NCI-H226 (cell line): Measurements from ENCODE around the gene CFAP54.
"Not testable (repeated sequence)": the region's sequence is repeated elsewhere in the genome, so short reads cannot be mapped to it uniquely, and the experiment has no call there.

Experiments
- DNase-seq: peaks from one replicate; pipeline ENCODE4 v3.0.0-alpha.2; 2015

The CFAP54 gene

DNA sequence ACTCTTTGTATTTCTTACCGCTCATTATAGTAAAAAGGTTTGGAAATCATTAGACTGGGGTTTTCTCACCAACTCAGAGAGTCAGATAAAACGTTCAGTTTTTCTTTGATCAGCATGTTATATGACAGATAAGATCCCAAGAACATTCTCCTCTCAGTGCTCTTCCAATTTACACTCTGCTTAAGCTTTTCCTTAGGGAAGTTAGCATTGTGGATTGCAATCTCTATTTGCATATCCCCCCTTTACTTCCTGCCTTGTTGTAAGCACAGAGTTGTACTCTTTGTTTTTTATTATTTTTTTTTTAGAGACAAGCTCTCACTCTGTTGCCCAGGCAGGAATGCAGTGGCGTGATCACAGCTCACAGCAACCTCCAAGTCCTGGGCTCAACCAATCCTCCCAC is 11.4 kb upstream of the CFAP54 start:
- DNase-seq, result no peak

DNA sequence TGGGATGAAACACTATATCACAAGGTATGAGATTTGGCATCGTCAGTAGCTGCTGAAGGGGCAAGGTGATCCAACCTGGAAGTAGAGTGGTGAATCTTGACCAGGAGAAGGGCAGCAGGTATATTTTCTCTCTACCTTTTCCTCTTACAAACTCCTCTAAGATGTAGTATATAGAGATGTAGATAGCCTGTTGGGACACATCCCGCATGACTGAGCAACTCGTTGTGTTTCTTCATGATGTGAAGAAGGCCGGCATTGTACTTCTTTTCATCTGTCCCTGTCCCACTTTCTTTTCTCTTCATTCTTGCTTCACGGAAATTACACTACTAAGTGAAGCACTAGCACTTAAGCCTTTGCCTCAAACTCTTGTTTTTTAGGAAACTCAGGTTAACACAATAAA is 7.3 kb upstream of the CFAP54 start:
- DNase-seq, result no peak

DNA sequence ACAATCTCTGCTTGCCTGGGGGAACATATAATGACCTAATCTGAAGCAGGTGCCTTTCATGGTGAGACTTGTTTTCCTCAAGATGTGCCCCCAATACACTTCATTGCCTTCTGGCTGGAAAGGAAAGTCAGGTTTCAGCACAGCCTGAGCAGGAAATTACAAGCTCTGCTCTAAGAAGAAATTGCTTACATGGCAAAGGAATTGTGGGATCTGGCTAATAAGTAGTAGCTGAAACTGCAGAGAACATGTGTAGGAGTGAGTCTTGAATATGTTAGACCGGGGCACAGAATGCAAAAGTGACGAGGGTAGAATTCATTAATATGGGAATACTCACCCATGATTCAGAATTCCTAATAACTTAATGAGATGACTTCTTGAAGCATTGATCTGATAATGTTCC is 6.3 kb upstream of the CFAP54 start:
- no peak for DNase-seq

DNA sequence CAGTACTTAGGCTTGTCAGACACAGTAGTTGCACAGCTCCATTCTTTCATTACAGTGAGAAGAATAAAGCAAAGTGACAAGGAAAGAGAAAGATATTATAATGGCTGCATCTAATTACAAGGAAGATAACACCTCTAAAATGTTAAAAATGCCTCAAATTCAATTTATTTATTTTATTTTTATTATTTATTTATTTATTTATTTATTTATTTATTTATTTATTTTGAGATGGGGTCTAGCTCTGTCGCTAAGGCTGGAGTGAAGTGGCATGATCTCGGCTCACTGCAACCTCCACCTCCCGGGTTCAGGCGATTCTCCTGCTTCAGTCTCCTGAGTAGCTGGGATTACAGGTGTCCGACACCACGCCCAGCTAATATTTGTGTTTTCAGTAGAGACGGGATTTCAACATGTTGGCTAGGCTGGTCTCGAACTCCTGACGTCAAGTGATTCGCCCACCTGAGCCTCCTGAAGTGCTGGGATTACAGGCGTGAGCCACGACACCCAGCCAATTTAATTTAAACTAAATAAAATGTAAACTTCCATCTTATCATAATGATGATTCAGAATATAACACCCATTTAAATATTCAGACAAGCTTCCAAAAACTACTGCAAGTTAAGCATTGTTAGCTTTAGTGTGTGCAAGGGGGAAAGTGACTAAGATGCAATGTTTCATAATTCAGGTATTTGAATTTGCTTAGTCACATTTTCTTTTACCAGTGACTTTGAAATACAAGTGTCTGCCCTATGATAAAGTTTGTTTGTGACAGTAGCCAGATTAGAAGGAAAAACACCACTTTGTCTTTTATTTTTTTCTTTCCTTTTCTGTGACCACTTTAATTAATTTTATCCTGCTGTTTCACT is 2.4 kb upstream of the CFAP54 start:
- DNase-seq, result peak; percentile 64

DNA sequence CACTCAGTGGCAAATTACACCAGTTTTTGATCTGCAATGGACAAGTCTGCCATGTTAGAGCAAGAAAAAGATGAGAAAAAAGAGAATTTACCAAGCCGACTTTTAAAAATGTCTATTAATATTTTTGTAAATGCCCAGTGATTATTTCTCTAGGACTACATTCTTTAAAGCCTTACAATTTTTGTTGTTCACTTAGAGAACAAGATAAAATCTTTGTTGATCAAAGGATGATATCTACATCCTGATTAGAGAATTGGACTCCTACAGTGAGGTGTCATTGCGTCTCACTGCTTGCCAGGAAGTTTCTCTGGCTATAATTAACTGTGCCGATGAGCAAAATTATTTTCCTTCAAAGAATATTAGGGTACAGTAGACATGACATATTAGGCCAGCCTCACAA is 1.7 kb upstream of the CFAP54 start:
- DNase-seq, result no peak

DNA sequence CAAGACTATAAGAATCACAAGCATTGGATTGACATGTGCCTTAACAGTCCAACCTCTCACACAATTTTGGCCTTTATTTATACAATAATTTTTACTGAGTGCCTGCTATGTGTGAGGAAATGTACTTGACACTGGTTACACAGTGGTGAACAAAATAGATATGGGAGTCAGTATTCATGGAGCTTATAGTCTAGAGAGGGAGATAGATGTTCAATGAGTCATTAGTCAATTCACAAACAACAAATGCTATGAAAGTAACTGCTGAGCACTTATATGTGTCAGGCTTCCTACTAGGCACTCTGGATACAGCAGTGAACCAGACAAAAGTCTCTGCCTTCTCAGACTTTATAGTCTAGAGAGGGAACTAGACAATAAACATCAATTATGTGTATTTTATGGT is 3.7 kb downstream of the CFAP54 start:
- peak; percentile 36 for DNase-seq

DNA sequence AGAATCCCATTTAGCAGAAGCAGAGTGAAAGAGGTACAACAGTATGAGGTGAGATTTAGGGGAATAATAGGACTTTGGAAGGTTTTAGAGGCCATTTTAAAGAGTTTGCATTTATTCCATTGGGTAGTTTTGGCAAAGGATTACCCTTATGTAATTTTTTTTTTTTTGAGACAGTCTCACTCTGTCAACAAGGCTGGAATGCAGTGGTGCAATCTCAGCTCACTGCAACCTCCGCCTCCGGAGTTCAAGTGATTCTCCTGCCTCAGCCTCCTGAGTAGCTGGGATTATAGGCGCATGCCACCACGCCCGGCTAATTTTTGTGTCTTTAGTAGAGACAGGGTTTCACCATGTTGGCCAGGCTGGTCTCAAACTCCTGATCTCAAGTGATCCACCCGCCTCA is 4.8 kb downstream of the CFAP54 start:
- not testable (repeated sequence) for DNase-seq

DNA sequence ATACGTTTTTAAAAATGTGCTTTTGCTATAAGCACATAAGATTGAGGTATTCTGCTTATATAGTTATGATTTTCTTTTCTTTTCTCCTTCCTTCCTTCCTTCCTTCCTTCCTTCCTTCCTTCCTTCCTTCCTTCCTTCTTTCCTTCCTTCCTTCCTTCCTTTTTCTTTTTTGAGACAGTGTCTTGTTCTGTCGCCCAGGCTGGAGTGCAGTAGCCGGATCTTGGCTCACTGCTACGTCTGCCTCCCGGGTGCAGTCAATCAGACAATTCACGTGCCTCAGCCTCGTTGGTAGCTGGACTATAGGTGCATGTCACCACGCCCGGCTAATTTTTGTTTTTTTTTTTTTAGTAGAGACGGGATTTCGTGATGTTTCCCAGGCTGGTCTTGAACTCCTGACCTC is 5.8 kb downstream of the CFAP54 start:
- no peak for DNase-seq

DNA sequence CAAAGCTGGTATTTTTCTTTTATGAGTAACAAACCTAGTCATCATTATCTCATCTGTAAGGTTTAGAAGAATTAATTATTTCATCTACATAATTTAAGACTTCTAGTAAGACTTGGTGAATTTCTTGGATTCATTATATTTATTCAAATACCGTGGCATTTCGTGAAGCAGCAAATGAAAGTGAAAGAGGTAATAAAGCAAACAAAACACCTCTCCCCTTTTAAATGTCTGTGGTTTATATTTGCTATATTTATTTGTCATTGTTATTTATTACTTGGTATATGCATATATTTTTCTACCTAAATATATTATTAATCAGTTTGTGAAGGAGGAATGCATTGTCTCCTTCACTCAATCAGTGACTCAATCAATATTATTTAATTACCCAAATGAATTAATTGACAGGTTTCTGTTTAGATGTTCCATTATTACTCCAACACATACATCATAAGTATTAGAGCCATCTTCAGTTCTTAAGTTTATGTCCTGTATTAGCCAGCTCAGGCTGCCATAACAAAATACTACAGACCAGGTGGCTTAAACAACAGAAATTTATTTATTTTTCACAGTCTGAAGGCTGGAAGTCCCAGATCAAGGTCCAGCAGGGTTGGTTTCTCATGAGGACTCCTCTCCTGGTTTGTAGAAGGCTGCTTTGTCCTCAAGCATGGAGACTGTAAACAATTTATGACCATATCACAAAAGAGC is 6.6 kb downstream of the CFAP54 start:
- DNase-seq, result no peak

DNA sequence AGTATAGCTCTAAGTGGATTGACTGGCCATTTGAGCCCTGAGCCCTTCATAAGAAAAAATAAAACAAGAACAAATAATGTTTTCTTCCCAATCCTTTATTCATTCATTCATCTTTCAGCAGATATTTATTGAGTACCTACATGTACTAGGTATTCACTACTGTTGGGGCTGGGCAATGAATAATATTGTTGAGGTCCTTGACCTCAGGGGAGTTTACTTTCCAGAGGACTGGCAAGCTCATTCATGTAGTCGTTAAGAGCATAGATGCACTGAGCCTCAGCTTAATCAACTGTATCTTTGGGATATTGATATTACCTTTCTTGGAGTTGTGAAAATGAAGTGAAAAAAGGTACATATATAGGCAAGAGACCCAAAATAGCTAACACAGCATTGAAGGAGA is 7.6 kb downstream of the CFAP54 start:
- no peak for DNase-seq

DNA sequence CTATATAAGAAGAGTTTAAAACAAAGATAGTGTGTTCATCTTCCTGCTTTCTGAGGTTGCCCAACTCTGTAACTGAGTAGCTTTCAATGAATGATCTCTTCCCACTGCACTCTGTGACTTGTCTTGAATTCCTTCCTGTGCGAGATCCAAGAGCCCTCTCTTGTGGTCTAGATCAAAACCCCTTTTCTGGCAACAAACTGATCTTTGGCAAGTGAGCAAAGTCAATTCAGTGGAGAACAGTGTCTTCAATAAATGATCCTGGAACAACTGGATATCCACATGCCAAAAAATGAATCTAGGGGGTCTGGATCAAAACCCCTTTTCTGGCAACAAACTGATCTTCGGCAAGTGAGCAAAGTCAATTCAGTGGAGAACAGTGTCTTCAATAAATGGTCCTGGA is 8.5 kb downstream of the CFAP54 start:
- DNase-seq, result no peak

DNA sequence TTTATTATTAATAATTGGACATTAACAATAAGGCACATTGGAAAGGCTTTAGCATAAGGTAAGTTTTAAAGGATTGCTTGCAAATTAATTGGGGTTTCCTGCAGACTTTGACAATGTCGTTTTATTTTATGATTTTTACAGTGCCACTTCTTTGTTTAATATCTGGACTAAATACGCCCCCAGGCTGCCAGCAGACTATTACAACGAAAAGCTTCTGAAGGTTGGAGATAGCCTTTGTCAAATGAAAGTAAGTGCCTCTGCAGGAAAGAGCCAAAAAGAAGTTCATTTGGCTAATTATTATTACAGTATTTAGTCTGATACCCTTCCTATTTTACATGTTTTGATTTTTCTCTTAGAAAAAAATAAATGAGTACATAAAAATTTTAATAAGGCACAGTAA is 11.3 kb downstream of the CFAP54 start:
- no peak for DNase-seq

DNA sequence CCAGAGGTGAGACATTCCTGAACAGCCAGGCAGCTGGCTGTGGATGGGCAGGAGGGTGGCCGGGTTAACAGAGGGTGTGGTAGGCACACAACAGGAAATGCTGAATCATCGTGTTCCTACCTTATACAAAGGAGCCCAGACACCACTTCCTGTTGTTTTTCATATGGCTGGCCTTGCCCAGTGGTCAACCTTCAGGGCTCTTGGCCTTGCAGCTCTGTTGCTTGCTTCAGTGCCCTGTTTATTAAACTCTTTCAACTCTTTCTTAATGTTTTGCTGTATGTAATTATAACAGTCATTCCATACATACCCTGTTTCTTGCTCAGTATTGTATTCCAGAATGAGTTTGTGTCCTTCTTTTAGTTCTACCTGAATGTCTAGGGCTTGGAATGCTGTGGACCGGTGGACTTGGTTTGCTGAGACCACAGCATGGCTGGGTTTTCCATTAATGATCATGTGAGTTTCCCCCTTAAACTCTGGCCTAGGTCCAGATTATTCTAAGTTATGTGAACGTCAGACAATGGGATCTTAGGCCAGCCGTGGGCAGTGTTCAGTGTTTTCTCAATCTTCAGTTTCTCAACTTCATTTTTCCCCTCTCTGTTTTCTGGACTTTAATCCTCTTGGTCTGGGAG is 11.9 kb downstream of the CFAP54 start:
- DNase-seq, result peak; percentile 85

DNA sequence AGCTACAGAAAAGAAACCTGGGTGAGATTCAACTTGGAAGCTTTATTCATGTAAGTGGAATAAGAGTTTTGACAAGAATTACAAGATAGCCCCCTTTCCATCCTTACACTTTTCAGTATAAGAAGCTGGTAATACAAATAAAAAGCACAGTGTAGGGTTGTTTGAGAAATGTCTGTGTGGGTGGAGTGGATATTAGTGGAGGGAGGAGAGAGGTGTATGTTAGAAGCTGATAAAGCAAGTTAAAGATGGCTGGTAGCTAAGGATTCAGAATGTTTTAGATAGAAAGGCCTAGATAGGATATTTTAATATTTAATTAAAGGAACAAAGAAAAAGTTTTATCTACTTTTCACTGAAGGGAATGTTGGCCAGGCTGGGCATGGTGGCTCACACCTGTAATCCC is 12.5 kb downstream of the CFAP54 start:
- no peak for DNase-seq

DNA sequence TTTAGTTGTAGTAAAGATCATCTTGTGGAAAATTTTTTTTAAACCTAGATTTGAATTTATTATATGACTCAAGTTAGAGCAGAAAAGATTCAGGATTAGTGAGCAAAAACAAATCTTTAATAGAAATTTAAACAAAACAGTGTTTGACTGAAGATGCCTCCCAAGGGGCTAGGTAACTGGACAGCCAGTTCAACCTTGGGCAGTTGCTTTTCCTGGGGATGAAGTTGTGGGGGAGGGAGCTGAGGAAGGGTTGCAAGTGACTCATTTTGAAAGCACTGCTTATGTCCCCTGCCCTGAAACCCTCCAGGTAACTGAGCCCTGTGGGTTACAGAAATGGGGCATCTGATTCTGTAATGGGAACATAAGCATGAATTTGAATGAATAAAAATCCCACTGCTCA is 13.1 kb downstream of the CFAP54 start:
- DNase-seq, result no peak

DNA sequence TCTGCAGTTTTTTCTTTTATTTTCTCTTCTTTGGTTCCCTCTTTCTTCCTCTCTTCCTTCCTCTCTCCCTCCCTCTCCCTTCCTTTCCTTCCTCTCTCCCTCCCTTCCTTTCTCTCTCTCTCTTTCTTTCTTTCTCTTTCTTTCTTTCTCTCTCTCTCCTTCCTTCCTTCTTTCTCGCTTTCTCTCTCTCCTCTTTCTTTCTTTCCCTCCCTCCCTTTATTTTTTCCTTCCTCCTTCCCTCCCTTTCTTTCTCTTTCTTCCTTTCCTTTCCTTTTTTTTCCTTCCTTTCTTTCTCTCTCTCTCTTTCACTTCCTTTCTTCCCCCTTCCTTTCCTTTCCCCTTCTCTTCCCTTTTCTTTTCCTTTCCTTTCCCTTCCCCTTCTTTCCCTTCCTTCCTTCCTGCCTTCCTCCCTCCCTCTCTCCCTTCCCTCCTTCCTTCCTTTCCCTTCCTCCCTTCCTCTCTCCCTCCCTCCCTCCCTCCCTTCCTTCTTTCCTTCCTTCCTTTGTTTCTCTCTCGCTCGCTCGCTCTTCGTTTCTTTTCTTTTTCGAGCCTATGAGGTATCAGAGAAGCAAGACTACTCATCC is 13.7 kb downstream of the CFAP54 start:
- no peak for DNase-seq

DNA sequence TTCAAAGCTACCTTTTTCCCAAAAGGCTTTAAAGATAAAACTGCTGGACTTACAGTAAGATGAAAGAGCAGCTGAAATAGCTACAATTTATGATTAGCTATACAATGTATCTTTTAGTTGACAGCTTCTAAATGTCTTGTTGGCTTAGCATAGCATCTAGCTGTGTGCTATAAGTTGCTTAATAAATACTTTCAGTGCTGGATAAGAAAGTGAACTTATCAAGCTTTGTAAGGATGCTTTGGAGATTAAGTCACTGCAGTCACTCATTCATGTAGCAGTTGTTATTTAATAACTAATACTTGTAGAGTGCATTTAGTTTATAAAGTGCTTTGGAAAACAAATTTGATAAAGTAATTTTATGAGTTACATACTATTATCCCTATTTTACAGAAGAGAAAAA is 14.6 kb downstream of the CFAP54 start:
- DNase-seq, result peak; percentile 57

DNA sequence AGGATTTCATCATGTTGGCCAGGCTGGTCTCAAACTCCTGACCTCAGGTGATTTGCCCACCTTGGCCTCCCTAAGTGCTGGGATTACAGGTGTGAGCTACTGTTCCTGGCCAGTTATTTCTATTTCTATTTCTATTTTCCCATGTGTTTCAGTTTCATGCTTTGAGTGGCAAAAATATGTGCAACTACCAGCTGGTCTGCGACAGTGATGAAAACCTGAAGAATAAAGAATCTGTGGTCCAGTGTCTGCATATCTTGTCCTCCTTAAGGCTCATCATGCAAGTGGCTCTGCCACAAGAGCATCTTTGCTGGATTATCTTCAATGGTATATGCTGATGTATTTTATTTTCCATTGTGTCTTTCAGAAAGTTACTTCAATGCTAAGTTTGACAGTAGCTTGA is 17.4 kb downstream of the CFAP54 start:
- DNase-seq, result no peak

DNA sequence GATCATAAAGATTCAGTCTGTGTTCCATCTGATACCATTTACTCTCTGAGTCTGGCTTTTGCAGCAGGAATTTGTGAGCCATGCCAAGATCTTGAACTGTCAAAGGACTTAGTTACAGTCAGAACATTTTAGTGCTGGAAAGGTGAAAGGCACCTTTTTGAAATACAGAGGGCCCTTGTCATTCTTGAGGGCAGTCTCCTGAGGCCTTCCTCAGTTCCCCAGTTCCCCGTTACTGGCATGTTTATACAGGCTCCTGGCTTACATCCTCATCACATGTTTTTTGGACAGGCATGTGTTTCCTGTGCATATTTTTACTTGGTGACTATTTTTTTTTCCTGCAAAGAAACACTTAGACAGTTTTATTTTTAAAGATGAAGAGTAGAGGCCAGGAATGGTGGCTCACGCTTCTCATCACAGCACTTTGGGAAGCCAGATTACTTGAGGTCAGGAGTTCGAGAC is 21.0 kb downstream of the CFAP54 start:
- DNase-seq, result no peak

DNA sequence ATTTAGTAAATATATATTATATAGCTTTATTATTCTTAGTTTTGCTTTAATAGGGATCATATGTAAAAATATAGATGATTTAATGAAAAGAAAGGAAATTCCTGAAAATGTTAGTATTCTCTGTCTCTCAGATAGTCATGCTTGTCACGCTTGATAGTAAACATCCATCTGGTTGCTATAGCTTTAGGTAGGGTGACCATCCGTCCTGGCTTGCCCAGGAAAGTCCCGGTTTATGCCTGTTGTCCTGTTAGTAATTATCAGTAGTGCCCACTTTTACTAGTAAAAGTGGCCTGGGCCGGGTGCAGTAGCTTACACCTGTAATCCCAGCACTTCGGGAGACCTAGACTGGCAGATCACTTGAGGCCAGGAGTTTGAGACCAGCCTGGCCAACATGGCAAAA is 23.8 kb downstream of the CFAP54 start:
- no peak for DNase-seq

DNA sequence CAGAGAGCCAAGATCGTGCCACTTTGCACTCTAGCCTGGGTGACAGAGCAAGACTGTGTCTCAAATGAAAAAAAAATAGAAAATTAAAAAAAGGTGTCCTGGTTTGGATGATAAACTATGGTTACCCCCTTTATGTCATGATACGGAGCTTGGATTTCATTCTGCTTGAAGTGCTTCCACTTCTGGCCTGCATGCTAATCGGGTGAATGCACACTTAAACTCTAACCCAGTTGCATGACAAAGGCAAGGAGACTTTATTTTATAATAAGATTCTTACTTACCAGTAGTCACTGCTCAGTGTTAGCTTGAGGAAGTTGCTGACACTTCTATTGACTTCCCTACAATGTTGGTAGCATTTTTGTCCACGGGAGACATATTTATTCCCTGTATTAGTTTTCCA is 24.3 kb downstream of the CFAP54 start:
- no peak for DNase-seq

DNA sequence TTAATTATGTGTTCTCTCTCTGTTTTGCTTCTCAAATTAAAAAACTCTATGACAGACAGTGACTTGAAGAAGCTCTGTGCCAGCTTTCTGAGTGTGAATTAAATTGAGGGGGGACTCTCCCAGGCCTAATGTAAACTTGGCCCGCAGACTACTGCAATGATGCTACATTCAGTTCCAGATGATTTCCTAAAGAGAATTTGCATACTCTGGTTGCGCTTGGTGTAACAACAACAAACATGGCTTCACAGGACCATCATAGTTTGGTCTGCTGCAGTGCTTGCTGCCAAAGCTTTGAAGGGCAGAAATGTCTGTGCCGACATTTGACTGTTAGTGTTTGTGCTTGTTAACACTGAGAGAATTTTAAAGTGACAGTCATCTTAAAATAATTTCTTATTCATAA is 25.0 kb downstream of the CFAP54 start:
- no peak for DNase-seq
